GM21528 (cell line): ENCODE data around the gene FAM234A.
"Not testable (repeated sequence)": the region's sequence is repeated elsewhere in the genome, so short reads cannot be mapped to it uniquely, and the experiment has no call there.

Experiments
- ATAC-seq: cut with Tn5 transposase; IDR thresholded peaks from one replicate; pipeline ENCODE4 v1.9.1; 2021; ENCODE audit warnings: mild to moderate bottlenecking, moderate library complexity; ENCODE audit not compliant: unreplicated experiment, low FRiP score

FAM234A gene

GRCh38 chr16:230351-230750 is 4.3 kb upstream of the FAM234A start:
- not testable (repeated sequence) for ATAC-seq

GRCh38 chr16:230949-231348 is 3.7 kb upstream of the FAM234A start:
- ATAC-seq = no peak

GRCh38 chr16:239948-240277 is 5.3 kb downstream of the FAM234A start:
- no peak for ATAC-seq

- no peak for ATAC-seq
Observed at GRCh38 chr16:240559-240958, 5.9 kb downstream of the FAM234A start.

GRCh38 chr16:242281-242680 is 7.7 kb downstream of the FAM234A start:
- no peak for ATAC-seq

GRCh38 chr16:243348-243747 is 8.7 kb downstream of the FAM234A start:
- ATAC-seq = no peak

- ATAC-seq = no peak
Observed at GRCh38 chr16:245105-245504, 10.5 kb downstream of the FAM234A start.

GRCh38 chr16:247027-247426 is 12.4 kb downstream of the FAM234A start:
- ATAC-seq = no peak

- ATAC-seq = no peak
Observed at GRCh38 chr16:249431-249830, 14.8 kb downstream of the FAM234A start.

GRCh38 chr16:252366-253337 is 18.0 kb downstream of the FAM234A start:
- ATAC-seq = no peak

GRCh38 chr16:253833-254232 is 19.2 kb downstream of the FAM234A start:
- ATAC-seq = no peak

GRCh38 chr16:254461-254860 is 19.8 kb downstream of the FAM234A start:
- ATAC-seq = no peak

GRCh38 chr16:255183-255582 is 20.6 kb downstream of the FAM234A start:
- no peak for ATAC-seq

- not testable (repeated sequence) for ATAC-seq
Observed at GRCh38 chr16:258091-258490, 23.5 kb downstream of the FAM234A start.

- no peak for ATAC-seq
Observed at GRCh38 chr16:259226-259625, 24.6 kb downstream of the FAM234A start.

- no peak for ATAC-seq
Observed at GRCh38 chr16:259814-260253, 25.2 kb downstream of the FAM234A start.

GRCh38 chr16:260326-260725 is 25.7 kb downstream of the FAM234A start:
- ATAC-seq = no peak

GRCh38 chr16:261031-261691 is 26.5 kb downstream of the FAM234A start:
- no peak for ATAC-seq

- ATAC-seq = no peak
Observed at GRCh38 chr16:262121-262745, 27.6 kb downstream of the FAM234A start.

- ATAC-seq = no peak
Observed at GRCh38 chr16:263182-263774, 28.7 kb downstream of the FAM234A start.

- ATAC-seq = no peak
Observed at GRCh38 chr16:263944-264343, 29.3 kb downstream of the FAM234A start.
